Measurements from ENCODE around the gene DARS2.
"Not testable (repeated sequence)": the region's sequence is repeated elsewhere in the genome, so short reads cannot be mapped to it uniquely, and the experiment has no call there.

The DARS2 gene

GRCh38 chr1:173824315-173825081 lies at the start of gene DARS2, which contains the start of gene CENPL:
Gene DARS2, plus strand, starts transcription at chr1:173824673. Its CDS starts 557 bp downstream, at chr1:173825230.
Gene CENPL, minus strand, starts transcription at chr1:173824883. Its CDS starts 13,584 bp downstream, at chr1:173811299.
- DNase-seq = peak; percentile 86

GRCh38 chr1:173775578-173776226 lies 48.8 kb upstream of the DARS2 start:
- DNase-seq = no peak

- no peak for DNase-seq
These were observed 44.5 kb upstream of the DARS2 start for GRCh38 chr1:173779936-173780335.

GRCh38 chr1:173784997-173785396 lies 39.5 kb upstream of the DARS2 start:
- DNase-seq = no peak

- no peak for DNase-seq
These were observed 34.6 kb upstream of the DARS2 start for GRCh38 chr1:173789841-173790240.

GRCh38 chr1:173798078-173798477 lies 26.4 kb upstream of the DARS2 start:
- DNase-seq = no peak

- DNase-seq = not testable (repeated sequence)
These were observed 24.5 kb upstream of the DARS2 start for GRCh38 chr1:173799995-173800394.

GRCh38 chr1:173802961-173803360 lies 21.5 kb upstream of the DARS2 start:
- DNase-seq = no peak

- DNase-seq = not testable (repeated sequence)
These were observed 10.8 kb upstream of the DARS2 start for GRCh38 chr1:173813654-173814053.

GRCh38 chr1:173818459-173818858 lies 6.0 kb upstream of the DARS2 start:
- DNase-seq = no peak

GRCh38 chr1:173821680-173822079 lies 2.8 kb upstream of the DARS2 start:
- DNase-seq = no peak

GRCh38 chr1:173823781-173824314 lies 625 bp upstream of the DARS2 start:
- DNase-seq = no peak

- DNase-seq = no peak
These were observed 3.1 kb downstream of the DARS2 start for GRCh38 chr1:173827611-173828010.

GRCh38 chr1:173832748-173833147 lies 8.3 kb downstream of the DARS2 start:
- DNase-seq = no peak

GRCh38 chr1:173852105-173852504 lies 27.6 kb downstream of the DARS2 start:
- no peak for DNase-seq

GRCh38 chr1:173853074-173853473 lies 28.6 kb downstream of the DARS2 start:
- no peak for DNase-seq

GRCh38 chr1:173856014-173856413 lies 31.5 kb downstream of the DARS2 start:
- no peak for DNase-seq

GRCh38 chr1:173856903-173857302 lies 32.4 kb downstream of the DARS2 start:
- no peak for DNase-seq

GRCh38 chr1:173857363-173857917 lies 33.0 kb downstream of the DARS2 start:
- DNase-seq = no peak

GRCh38 chr1:173859547-173859946 lies 35.1 kb downstream of the DARS2 start:
- not testable (repeated sequence) for DNase-seq

- no peak for DNase-seq
These were observed 35.6 kb downstream of the DARS2 start for GRCh38 chr1:173860065-173860464.

- no peak for DNase-seq
These were observed 37.3 kb downstream of the DARS2 start for GRCh38 chr1:173861731-173862145.

- DNase-seq = not testable (repeated sequence)
These were observed 37.8 kb downstream of the DARS2 start for GRCh38 chr1:173862146-173862768.

Data from NK-92 treated with Interleukin-12 subunit alpha and Interleukin-12 subunit beta, amount 100 ng/mL, for 24 hours (cell line).